HG03066 (cell line): ENCODE measurements around the gene MUC5B.

Experiments used
- ATAC-seq: cut with Tn5 transposase; IDR thresholded peaks from one replicate; pipeline ENCODE4 v1.9.1; 2021; ENCODE audit warnings: low read depth; ENCODE audit not compliant: unreplicated experiment

The MUC5B gene

GRCh38 chr11:1278766-1279673, 56.2 kb downstream of the MUC5B start:
- ATAC-seq: no peak

DNA sequence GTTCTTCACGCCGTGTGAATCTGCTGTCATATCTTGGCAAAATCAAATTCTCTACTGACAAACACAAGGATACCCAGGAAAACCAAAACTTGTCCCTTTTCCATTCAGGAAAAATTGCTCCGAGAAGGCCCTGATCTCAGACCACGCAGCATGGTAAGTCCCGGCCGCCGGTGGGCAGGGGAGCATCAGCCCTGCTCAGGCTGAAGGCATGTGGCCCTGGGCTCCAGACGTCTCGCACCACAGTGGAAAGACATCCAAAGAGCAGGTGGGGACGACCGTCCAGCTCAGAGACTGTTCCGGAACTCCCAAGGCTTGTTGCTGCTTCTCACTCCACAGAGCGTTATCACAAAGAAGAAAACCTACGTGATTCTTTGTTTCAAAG, 56.8 kb downstream of the MUC5B start:
- ATAC-seq: no peak

DNA sequence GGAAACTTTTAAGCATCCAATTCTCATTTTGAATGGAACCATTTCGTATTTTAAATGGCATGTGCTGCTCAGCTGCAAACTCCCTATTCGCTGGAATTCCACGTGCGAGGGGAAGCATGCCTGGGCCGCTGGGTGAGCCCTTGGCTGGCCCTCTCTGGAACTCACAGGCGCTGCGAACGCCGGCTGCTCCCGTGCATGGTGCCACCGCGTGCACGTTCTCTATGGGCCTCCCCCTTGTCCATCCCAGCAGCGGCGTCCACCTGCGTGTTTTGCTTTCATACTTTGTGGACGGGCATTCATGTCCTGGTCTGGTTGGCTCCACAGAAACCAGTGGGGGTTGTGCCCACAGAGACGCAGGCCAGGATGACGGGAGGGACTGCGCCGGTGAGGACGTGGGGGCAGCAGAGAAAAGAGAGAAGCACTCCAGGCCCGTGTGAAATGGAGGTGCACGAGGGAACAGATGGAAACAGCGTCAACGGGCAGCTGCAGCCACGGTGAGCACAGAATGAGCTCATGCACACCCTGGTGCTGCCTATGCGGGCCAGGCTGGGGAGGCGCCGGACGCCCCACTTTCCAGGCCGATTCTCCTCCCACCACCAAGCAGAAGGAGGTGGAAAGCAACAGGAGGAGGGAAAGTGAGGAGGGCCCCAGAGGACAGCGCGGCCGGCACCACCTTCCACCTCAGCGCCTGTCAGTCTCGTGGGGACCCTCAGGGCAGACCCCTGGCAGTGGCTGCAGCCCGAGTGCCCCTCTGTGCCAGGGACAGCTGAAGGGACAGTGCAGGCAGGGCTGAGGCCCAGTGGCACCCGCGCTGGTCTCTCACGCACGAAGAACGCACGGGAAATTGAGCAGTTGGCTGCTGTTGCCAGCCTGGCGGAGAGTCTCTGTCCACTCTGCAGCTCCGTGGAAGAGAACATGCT, 57.5 kb downstream of the MUC5B start:
- ATAC-seq: no peak

GRCh38 chr11:1281326-1281973, 58.6 kb downstream of the MUC5B start:
- no peak for ATAC-seq

- ATAC-seq: no peak
Observed at GRCh38 chr11:1281974-1282365, 59.1 kb downstream of the MUC5B start.

- ATAC-seq: no peak
Observed at GRCh38 chr11:1283091-1283511, 60.2 kb downstream of the MUC5B start.

- no peak for ATAC-seq
Observed at GRCh38 chr11:1283906-1284305, 61.0 kb downstream of the MUC5B start.

DNA sequence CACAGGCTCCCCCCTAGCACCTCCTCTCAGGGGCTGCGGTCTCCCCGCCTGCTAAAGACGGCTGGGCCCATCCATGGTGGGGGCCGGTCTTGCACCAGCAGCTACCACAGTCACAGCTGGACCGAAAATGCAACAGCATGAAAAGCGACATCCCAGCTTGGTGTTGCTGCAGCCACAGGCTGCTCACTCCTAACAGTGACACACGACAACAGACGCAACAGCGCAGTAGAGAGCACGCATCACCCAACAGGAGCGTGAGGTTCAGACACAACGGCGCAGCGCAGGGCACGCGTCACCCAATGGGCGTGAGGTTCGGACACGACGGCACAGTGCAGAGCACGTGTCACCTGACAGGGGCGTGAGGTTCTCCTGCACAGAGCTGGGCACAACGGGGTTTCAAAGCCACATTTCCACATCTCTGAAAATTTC, 62.5 kb downstream of the MUC5B start:
- no peak for ATAC-seq

- ATAC-seq: no peak
Observed at GRCh38 chr11:1285876-1286275, 63.0 kb downstream of the MUC5B start.

- ATAC-seq: no peak
Observed at GRCh38 chr11:1287928-1288327, 65.1 kb downstream of the MUC5B start.

DNA sequence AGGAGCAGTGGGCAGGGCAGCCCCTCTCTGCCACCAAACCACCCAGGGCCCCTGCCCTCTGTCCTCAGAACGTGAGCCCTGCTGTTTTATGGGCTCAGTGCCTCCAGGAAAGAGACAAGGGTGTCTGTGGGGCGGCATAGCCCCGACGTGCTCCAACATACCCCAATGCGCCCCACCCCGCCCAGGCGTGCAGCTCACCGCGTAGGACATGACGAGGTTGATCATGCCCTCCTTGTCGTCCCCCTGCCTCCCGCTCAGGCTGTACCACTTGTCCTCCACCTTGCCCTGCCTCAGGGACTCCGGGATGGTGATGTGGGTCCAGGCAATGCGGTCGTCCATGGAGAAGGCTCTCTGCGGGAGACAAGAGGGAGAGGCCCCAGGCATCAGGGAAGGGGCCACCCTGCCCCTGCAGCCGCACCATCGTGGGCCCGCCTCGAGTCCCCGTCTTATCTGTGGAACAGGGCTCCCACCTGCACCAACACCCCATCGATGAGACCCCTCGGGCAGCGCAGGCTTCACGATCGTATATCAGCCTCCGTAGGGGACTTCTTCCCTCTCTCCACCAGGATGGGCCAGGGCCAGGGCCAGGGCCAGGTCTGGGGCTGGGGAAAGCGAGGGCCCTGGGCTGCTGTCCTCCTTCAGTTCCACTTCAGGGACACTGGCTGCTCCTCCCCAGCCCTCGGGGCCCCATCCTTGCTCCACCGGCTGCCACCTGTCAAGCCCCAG, 65.7 kb downstream of the MUC5B start:
- ATAC-seq: no peak

DNA sequence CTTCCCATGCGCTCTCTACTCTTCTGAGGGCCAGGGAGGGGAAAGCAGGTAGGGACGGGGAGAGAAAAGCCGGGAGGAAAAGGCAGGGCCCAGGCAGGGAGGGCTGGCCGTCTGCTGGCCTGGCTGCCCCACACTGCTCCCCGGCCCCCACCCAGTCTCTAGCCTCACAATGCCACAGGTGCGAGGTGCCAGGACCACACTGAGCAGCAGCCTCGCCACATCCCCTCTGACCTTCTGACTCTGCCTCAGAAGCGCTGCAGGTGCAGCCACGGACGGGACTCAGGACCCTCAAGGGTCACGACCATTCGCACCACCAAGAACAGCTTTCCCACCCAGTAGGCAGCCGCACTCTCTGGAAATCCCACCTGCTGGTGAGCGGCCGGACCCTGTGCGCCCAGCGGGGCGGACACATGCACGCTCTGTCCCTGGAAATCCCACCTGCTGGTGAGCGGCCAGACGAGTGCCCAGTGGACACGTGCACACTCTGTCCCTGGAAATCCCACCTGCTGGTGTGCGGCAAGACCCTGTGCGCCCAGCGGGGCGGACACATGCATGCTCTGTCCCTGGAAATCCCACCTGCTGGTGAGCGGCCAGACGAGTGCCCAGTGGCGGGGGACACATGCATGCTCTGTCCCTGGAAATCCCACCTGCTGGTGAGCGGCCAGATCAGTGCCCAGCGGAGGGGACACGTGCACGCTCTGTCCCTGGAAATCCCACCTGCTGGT, 66.5 kb downstream of the MUC5B start:
- no peak for ATAC-seq

DNA sequence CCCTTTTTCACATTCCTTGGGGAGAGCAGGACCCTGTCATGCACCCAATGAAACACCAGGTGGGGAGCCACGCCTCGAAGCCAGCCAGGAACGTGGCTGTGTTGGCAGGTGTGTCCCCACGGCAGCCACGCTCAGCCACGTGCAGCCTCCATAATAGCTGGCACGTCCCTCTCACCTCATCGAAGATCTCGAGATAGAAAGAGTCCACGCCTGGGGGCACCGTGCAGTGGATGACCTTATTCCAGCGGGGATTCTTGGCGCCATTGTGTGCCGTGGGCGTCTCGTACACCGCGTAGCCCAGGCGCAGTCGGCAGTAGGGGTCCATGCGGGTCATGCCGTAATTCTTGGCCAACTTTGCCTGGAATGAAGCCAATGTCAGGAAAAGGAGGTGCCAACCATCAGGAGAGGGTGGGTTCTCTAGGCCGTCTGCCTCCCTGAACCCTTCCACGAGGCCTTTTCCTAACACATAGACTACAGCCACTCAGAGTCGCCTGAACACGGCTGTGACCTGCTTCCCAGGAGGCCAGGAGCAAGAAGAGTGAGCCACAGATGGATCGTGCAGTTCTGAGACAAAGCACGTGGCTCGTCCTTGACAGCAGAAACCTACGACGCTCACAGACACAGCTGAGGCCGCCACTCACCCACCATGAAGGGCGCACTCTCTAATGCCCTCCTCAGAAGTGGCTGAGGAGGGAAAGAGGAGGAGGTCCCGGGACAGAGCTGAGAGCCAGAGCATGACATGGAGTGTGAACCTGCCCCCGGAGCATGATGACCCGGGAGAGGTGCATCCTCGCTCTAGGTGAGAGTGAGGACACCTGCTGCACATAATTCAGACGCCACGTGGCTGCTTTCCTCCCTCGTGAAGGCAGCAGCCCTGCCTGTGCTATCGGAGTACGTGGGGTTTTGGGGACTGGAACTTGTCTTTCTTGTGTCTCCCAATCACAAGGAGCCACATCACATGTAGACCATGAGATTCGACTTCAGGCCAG, 67.5 kb downstream of the MUC5B start:
- ATAC-seq: no peak

DNA sequence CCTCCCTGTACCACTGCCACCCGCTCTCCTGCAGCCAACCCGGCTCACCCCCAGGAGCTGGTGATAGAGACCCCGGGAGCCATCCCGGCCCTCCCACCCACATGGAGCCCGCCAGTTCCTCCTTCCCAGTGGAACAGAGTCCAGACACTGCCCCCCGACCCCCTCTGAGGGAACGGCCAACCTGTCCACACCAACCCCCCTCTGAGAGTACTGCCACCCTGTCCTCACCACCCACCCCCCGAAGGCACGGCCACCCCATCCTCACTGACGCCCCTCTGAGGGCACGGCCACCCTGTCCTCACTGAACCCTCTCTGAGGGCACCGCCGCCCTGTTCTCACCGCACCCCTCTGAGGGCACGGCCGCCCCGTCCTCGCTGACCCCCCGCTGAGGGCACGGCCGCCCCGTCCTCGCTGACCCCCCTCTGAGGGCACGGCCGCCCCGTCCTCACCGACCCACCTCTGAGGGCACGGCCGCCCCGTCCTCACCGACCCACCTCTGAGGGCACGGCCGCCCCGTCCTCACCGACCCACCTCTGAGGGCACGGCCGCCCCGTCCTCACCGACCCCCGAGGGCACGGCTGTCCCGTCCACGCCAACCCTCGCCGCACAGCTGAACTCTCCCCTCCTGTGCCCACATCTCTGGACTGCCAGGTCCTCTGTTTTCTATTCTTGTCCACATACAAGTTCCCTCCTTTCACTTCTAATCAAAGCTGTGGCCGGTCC, 68.6 kb downstream of the MUC5B start:
- no peak for ATAC-seq

- no peak for ATAC-seq
Observed at GRCh38 chr11:1292018-1292643, 69.3 kb downstream of the MUC5B start.

GRCh38 chr11:1292644-1293618, 70.1 kb downstream of the MUC5B start:
- ATAC-seq: no peak
